Measurements from ENCODE around the gene ARHGEF18. TPM values are rescaled to one million over a fixed set of nuclear protein-coding genes. Genes with fewer than 3 reads are reported as not detected.

ARHGEF18 gene
- total and polyA plus RNA-seq, 2 of the 13 experiments (the other 11 are each of a cell fraction or from before 2014, with no cell fraction given) = 4.2 to 17.5 TPM

- peak; percentile 65; the same call in 1 of the 3 replicates for TF ChIP-seq MXI1 (IDR thresholded peaks at IDR 0.05; ENCODE audit: borderline replicate concordance, low read depth, low read length)
- 0 out of 2 replicates have a peak, but pooled peaks have one; percentile 27 for TF ChIP-seq DMAP1 (CRISPR knock-in tag; IDR thresholded peaks at IDR 0.05)
- TF ChIP-seq PAXIP1 (CRISPR knock-in tag; conservative IDR thresholded peaks at IDR 0.05) = peak; percentile 35; the same call in 1 of the 2 replicates
- TF ChIP-seq JUN (CRISPR knock-in tag; IDR thresholded peaks at IDR 0.05) = no peak
- peak; percentile 49; the same call in 1 of the 2 replicates for TF ChIP-seq KDM4B (CRISPR knock-in tag; IDR thresholded peaks at IDR 0.05)
- no peak for TF ChIP-seq RFX3 (CRISPR knock-in tag; IDR thresholded peaks at IDR 0.05)
- peak; percentile 90 for TF ChIP-seq POLR2G (IDR thresholded peaks at IDR 0.05; ENCODE audit: low read depth, low read length)
- TF ChIP-seq ZNF552 (CRISPR knock-in tag; IDR thresholded peaks at IDR 0.05; ENCODE audit: borderline replicate concordance) = no peak
- TF ChIP-seq ZNF558 (CRISPR knock-in tag; IDR thresholded peaks at IDR 0.05; ENCODE audit: borderline replicate concordance) = no peak
- TF ChIP-seq KDM2A (CRISPR knock-in tag; IDR thresholded peaks at IDR 0.05; ENCODE audit: borderline replicate concordance, low read depth) = peak; percentile 41; the same call in 1 of the 2 replicates
- TF ChIP-seq ZNF260 (CRISPR knock-in tag; IDR thresholded peaks at IDR 0.05; ENCODE audit: borderline replicate concordance, low read depth) = no peak
- TF ChIP-seq ETV5 (CRISPR knock-in tag; IDR thresholded peaks at IDR 0.05; ENCODE audit: borderline replicate concordance) = peak; percentile 81
- TF ChIP-seq GZF1 (CRISPR knock-in tag; IDR thresholded peaks at IDR 0.05) = no peak
- TF ChIP-seq KLF9 (CRISPR knock-in tag; IDR thresholded peaks at IDR 0.05; ENCODE audit: low read depth) = peak; percentile 65; the same call in 1 of the 2 replicates
- TF ChIP-seq SYNCRIP (IDR thresholded peaks at IDR 0.05; ENCODE audit: insufficient read depth, low read depth, low read length) = no peak
- TF ChIP-seq ZNF747 (CRISPR knock-in tag; IDR thresholded peaks at IDR 0.05; ENCODE audit: borderline replicate concordance) = 0 out of 2 replicates have a peak, but pooled peaks have one; percentile 33
- TF ChIP-seq PATZ1 (CRISPR knock-in tag; IDR thresholded peaks at IDR 0.05) = peak; percentile 76
- TF ChIP-seq RNF2 (conservative IDR thresholded peaks at IDR 0.05; ENCODE audit: low read depth) = no peak
- peak; percentile 34; the same call in 1 of the 2 replicates for TF ChIP-seq DRAP1 (CRISPR knock-in tag; IDR thresholded peaks at IDR 0.05)
- peak; percentile 96 for TF ChIP-seq ELF1 (CRISPR knock-in tag; IDR thresholded peaks at IDR 0.05)
- peak; percentile 81 for TF ChIP-seq MAZ (IDR thresholded peaks at IDR 0.05; ENCODE audit: borderline replicate concordance, low read depth, low read length)
- TF ChIP-seq MAZ (CRISPR knock-in tag; IDR thresholded peaks at IDR 0.05; ENCODE audit: low read depth) = peak; percentile 87
- peak; percentile 73; the same call in 1 of the 2 replicates for TF ChIP-seq FOXK1 (CRISPR knock-in tag; IDR thresholded peaks at IDR 0.05; ENCODE audit: borderline replicate concordance, low read depth)
Measured at GRCh38 chr19:7394731-7395359, 46.1 kb downstream of the ARHGEF18 start (continued).

Data from HepG2 (cell line).